HG03520 (cell line): ENCODE results near the gene COL4A5.

Source experiments
- ATAC-seq: cut with Tn5 transposase; IDR thresholded peaks from one replicate; pipeline ENCODE4 v1.9.1; 2021; ENCODE audit warnings: mild to moderate bottlenecking, moderate library complexity; ENCODE audit not compliant: unreplicated experiment

The COL4A5 gene

DNA sequence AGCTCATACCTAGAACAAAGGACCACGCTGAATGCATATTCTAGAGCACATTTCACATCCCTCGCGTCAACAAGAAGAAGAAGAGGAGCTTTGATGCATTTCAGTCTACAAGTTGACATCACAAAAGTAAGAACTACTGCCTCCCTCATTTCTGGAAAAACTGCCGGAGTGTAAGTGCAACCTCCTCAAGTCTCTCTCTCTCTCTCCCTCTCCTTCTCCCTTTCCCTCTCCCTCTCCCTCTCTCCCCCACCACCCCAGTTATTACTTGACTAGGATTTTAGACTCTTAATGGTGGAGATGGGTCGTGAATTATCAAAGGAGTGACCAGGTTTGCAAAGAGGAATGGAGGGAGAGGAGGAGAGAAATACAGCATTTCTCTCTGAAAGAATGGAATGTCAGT is 298.1 kb downstream of the COL4A5 start:
- ATAC-seq: no peak

DNA sequence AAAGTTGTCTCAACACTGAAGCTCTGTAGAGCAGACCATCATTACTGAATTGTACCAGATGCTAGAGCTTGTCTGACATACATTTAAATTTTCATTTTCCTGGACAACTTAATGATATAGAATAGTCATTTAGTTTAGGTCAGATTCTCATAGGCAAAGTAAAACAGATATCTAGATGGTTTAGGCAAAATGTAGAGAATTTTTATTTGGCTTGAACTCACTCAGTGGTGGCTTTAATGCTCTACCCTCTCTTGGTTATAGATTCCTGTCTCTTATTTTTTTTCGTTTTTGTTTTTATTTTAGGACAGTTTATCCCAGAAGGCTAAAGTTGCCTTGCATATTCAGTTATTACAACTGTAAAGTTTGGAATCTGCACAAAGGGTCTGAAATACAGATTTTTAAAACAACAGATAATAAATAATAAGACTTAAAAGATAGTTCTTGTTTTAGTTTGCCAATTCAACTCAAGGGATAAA is 300.7 kb downstream of the COL4A5 start:
- ATAC-seq: no peak
